MG63 (cell line): ENCODE measurements around the gene SERPINF2. TPM values are rescaled to one million over a fixed set of nuclear protein-coding genes. Genes with fewer than 3 reads are reported as not detected.
"Not testable (repeated sequence)": the region's sequence is repeated elsewhere in the genome, so short reads cannot be mapped to it uniquely, and the experiment has no call there.

ENCODE experiments used
- DNase-seq: peaks from one replicate; pipeline ENCODE4 v3.0.0-alpha.2; 2020
- H3K27me3 ChIP-seq: fragments of 250-450 bp; sonication (Bioruptor Pico); 2 replicates; pipeline ENCODE4 v1.5.1; 2020; ENCODE audit warnings: mild to moderate bottlenecking, moderate library complexity
- H3K36me3 ChIP-seq: fragments of 250-450 bp; sonication (Bioruptor Pico); 2 replicates; pipeline ENCODE4 v1.5.1; 2020; ENCODE audit warnings: mild to moderate bottlenecking, moderate library complexity
- H3K4me3 ChIP-seq: fragments of 250-450 bp; sonication (Bioruptor Pico); 2 replicates; pipeline ENCODE4 v1.5.1; 2020; ENCODE audit warnings: mild to moderate bottlenecking, moderate library complexity
- H3K9me3 ChIP-seq: fragments of 250-450 bp; sonication (Bioruptor Pico); 2 replicates; pipeline ENCODE4 v1.5.1; 2020; ENCODE audit warnings: mild to moderate bottlenecking, moderate library complexity
- total RNA-seq: library from RNA; depleted of rRNA; stranded (reverse); fragments of >200 nt; shearing (Covaris generic); gene quantifications from 2 replicates; pipeline ENCODE4 v1.2.3, GENCODE V29; 2014; ENCODE audit warnings: low replicate concordance; rRNA removed

Gene SERPINF2
- total RNA-seq, result not detected in 2 replicates

- no peak for DNase-seq
- Histone ChIP-seq H3K27me3 (no peaks in the 10 kb centered on the region), H3K9me3 (no peaks in the 10 kb centered on the region), H3K4me3 (no peak within 1 kb of the TSS), H3K36me3 (no peaks in the 10 kb centered on the region)
Observed at GRCh38 chr17:1742371-1743087, at the start of gene SERPINF2. TSS of gene SERPINF2 (plus strand) at chr17:1742871. CDS start at chr17:1744996, 2,125 bp downstream.

DNA sequence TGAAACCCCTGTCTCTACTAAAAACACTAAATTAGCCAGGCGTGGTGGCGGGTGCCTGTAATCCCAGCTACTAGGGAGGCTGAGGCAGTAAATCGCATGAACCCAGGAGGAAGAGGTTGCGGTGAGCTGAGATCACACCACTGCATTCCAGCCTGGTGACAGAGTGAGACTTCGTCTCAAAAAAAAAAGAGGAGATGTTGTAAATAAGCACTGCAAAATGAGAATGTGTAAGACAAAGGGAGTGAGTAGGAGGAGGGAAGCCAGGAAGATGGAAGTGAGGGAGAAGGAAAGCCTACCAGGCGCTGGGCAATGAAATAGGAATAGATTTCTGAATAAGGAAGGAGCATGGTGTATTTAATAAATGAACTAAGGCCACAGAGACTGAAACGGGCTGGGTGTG is 49.3 kb upstream of the SERPINF2 start:
- no peaks in the 10 kb centered on the region for H3K9me3 ChIP-seq
- H3K4me3 ChIP-seq, result no peak overlapping the region
- no peaks in the 10 kb centered on the region for H3K36me3 ChIP-seq
- no peak for DNase-seq
- no peaks in the 10 kb centered on the region for H3K27me3 ChIP-seq

DNA sequence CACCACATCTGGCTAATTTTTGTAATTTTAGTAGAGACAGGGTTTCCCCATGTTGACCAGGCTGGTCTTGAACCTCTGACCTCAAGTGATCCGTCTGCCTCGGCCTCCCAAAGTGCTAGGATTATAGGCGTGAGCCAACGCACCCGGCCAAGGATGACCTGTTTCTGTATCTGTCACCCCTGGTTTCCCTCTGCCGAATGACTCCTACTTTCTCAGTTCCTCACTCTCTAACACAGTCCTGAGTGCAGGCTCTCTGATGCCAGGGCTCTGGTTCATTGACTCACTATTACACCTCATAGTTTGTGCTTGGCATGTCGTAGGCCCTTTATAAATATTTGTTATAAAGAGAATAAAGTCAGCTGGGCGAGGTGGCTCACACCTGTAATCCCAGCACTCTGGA is 47.3 kb upstream of the SERPINF2 start:
- H3K27me3 ChIP-seq, result no peaks in the 10 kb centered on the region
- H3K4me3 ChIP-seq, result no peak overlapping the region
- H3K9me3 ChIP-seq, result no peaks in the 10 kb centered on the region
- DNase-seq, result no peak
- no peaks in the 10 kb centered on the region for H3K36me3 ChIP-seq

- H3K27me3 ChIP-seq, result no peaks in the 10 kb centered on the region
- no peaks in the 10 kb centered on the region for H3K36me3 ChIP-seq
- no peak overlapping the region for H3K4me3 ChIP-seq
- DNase-seq, result no peak
- no peaks in the 10 kb centered on the region for H3K9me3 ChIP-seq
Observed at GRCh38 chr17:1697681-1698080, 45.0 kb upstream of the SERPINF2 start.

DNA sequence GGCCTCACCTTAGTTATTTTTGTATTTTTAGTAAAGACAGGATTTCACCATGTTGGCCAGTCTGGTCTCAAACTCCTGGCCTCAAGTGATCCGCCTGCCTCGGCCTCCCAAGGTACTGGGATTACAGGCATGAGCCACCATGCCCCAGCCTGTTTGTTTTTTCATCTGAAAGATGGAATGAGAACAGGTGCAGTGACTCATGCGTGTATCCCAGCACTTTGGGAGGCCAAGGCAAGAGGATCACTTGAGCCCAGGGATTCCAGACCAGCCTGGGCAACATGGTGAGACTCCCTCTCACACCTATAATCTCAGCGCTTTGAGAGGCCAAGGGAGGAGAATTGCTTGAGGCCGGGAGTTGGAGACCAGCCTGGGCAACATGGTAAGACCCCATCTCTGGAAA is 42.8 kb upstream of the SERPINF2 start:
- not testable (repeated sequence) for DNase-seq, H3K36me3 ChIP-seq, H3K27me3 ChIP-seq, H3K9me3 ChIP-seq, H3K4me3 ChIP-seq

DNA sequence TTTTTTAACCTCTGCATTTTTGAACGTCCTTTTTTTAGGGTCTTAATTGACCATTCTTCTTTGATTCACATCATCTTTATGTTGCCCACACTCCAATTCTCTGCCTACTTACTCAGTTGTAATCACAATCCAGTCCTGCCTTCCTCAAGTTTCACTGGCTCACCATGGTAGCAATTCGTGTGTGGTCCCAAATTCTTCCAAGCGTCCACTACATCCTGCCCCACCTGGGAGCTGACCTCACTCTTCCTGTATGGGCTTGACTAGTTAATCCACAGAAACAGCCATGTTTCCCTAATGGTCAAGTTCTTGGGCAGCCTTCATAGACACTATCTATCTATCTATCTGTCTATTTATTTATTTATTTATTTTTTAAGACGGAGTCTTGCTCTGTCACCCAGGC is 39.6 kb upstream of the SERPINF2 start:
- no peak for DNase-seq
- Histone ChIP-seq H3K36me3 (no peaks in the 10 kb centered on the region), H3K4me3 (no peak overlapping the region), H3K9me3 (no peaks in the 10 kb centered on the region), H3K27me3 (no peaks in the 10 kb centered on the region)

- no peak for DNase-seq
- Histone ChIP-seq H3K27me3 (no peaks in the 10 kb centered on the region), H3K36me3 (no peaks in the 10 kb centered on the region), H3K4me3 (no peak overlapping the region), H3K9me3 (no peaks in the 10 kb centered on the region)
Observed at GRCh38 chr17:1705004-1705403, 37.7 kb upstream of the SERPINF2 start.

GRCh38 chr17:1707107-1707506 is 35.6 kb upstream of the SERPINF2 start:
- Histone ChIP-seq H3K27me3 (no peaks in the 10 kb centered on the region), H3K4me3 (no peak overlapping the region), H3K36me3 (peaks cover 5% of the 10 kb centered on the region), H3K9me3 (no peaks in the 10 kb centered on the region)
- no peak for DNase-seq

GRCh38 chr17:1708791-1709346 is 33.8 kb upstream of the SERPINF2 start:
- not testable (repeated sequence) for H3K9me3 ChIP-seq, H3K27me3 ChIP-seq, DNase-seq, H3K4me3 ChIP-seq
- H3K36me3 ChIP-seq, result peaks cover 23% of the 10 kb centered on the region

GRCh38 chr17:1709403-1709951 is 33.2 kb upstream of the SERPINF2 start:
- Histone ChIP-seq H3K27me3 (no peaks in the 10 kb centered on the region), H3K36me3 (peaks cover 28% of the 10 kb centered on the region), H3K4me3 (peak overlapping the region; percentile 49), H3K9me3 (no peaks in the 10 kb centered on the region)
- DNase-seq, result no peak

- Histone ChIP-seq H3K4me3 (peak within 1 kb of the TSS; percentile 49), H3K9me3 (no peaks in the 10 kb centered on the region), H3K27me3 (no peaks in the 10 kb centered on the region), H3K36me3 (peaks cover 32% of the 10 kb centered on the region)
- peak; percentile 70 for DNase-seq
Observed at GRCh38 chr17:1709971-1710806, 32.5 kb upstream of the SERPINF2 start, which contains the start of gene TLCD2. TSS of gene TLCD2 (minus strand) at chr17:1710377. CDS start at chr17:1710242, 135 bp downstream.

DNA sequence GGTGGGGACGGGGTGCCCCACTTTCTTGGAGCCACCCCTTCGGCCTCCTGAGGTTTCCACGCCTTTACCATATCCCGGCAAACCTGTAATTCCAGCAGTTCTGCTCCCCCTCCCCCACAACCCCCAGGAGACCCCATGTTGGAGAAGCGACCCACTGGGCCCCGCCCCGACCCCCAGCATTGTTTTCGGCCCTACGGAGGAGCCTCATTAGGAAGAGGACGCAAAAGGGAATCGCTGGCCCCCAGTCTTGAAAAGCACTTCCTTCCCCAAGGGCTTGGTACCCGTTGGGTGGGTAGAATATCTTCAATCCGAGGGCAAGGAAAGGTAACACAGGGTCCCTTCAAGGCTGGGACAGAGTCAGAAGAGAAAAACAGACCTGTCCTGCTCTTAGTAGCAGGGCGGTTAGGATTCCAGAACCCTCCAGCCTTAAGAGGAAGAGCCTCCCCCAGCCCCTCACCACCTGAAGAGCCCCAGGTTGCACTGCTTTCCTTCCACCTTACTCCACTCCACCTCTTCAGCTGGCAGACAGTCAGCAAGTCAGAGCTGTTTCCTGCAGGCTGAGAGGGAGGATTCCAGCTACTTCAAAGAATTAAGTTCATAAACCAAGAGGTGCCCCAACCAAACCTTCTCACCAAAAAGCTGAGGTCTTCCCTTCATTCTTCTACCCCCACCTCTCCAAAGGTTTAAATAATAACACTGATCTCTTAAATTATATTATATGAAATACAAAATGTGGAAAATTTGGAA is 31.7 kb upstream of the SERPINF2 start:
- Histone ChIP-seq H3K9me3 (no peaks in the 10 kb centered on the region), H3K36me3 (peaks cover 32% of the 10 kb centered on the region), H3K4me3 (peak overlapping the region; percentile 49), H3K27me3 (no peaks in the 10 kb centered on the region)
- DNase-seq, result no peak

- Histone ChIP-seq H3K4me3 (no peak overlapping the region), H3K27me3 (no peaks in the 10 kb centered on the region), H3K9me3 (no peaks in the 10 kb centered on the region), H3K36me3 (peaks cover 32% of the 10 kb centered on the region)
- DNase-seq, result no peak
Observed at GRCh38 chr17:1711804-1712203, 30.9 kb upstream of the SERPINF2 start.

DNA sequence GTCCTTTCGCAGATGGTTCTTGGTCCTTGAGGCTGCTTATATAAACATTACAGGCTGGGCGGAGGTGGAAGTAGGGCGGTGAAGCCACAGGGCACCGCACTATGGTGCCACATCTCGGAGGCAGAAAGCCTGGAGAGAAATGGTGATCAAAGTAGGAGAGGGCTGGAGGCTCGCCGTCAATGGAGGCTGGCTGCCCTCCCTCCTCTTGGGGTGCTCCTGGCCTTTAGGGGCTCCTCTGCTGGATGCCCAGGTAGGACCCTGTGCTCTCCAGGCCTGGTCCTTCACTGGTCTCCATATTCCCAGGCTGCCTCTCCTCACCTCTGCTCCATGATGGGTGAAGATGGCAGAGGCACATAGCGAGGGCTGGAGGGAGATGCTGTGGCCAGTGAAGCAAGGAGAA is 30.4 kb upstream of the SERPINF2 start:
- Histone ChIP-seq H3K36me3 (peaks cover 32% of the 10 kb centered on the region), H3K27me3 (no peaks in the 10 kb centered on the region), H3K9me3 (no peaks in the 10 kb centered on the region), H3K4me3 (no peak overlapping the region)
- DNase-seq, result no peak

- DNase-seq, result no peak
Observed at GRCh38 chr17:1713160-1713877, 29.4 kb upstream of the SERPINF2 start.

DNA sequence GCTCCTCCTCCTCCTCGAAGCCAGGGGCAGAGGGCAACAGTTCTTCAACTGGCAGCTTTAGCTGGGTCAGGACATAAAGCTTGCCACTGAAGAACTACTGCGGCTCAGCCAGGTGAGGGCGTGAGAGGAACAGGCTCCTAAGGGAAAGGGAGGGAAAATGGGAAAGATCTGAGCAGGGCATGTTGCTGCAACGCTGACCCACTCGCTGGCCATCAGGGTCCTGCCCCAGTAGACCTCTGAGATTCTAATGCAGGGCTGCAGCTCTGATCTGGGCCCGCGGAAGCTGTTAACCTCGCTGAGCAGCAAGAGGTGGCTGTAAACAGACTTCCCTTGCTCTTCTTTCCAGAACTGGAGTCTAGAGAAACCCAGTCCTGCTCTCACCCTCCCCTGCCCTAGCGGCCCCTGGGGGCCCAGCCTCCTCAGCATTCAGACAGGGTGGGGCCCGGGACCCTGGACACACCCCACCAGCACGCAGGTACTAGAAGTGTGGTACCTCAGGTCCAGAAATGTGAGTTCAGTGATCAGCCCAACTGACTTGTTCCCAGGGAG is 28.7 kb upstream of the SERPINF2 start:
- no peak for DNase-seq
- H3K27me3 ChIP-seq, result no peaks in the 10 kb centered on the region
- H3K4me3 ChIP-seq, result peak overlapping the region; percentile 69
- H3K36me3 ChIP-seq, result peaks cover 32% of the 10 kb centered on the region
- H3K9me3 ChIP-seq, result no peaks in the 10 kb centered on the region

More at GRCh38 chr17:1713160-1713877, 29.4 kb upstream of the SERPINF2 start:
- Histone ChIP-seq H3K4me3 (no peak overlapping the region), H3K36me3 (peaks cover 32% of the 10 kb centered on the region), H3K27me3 (no peaks in the 10 kb centered on the region), H3K9me3 (no peaks in the 10 kb centered on the region)
